GM23338 (cell line): Measurements from ENCODE around the gene IER2. TPM values are rescaled to one million over a fixed set of nuclear protein-coding genes. Genes with fewer than 3 reads are reported as not detected.

Source experiments
- ATAC-seq: fragments of 200-7000 bp; cut with Tn5 transposase; 3 replicates; pipeline ENCODE4 v1.9.1; 2020
- DNase-seq: peaks from one replicate; pipeline ENCODE4 v3.0.0-alpha.2; 2015; ENCODE audit warnings: low spot score
- H2AFZ ChIP-seq: fragments of 200-600 bp; sonication (generic); 2 replicates; pipeline ENCODE4 v1.8.0; 2016; ENCODE audit warnings: antibody characterized with exemption, mild to moderate bottlenecking, moderate library complexity
- H3F3A ChIP-seq: fragments of 200-600 bp; sonication (generic); replicated peaks from 2 replicates; pipeline ENCODE4 v1.8.0; 2017; ENCODE audit warnings: antibody characterized with exemption, mixed run types, low read depth
- H3K27ac ChIP-seq: fragments of 200-600 bp; sonication (generic); 2 replicates; pipeline ENCODE4 v1.6.1; 2016; ENCODE audit warnings: low read depth
- H3K27me3 ChIP-seq: fragments of 200-600 bp; sonication (generic); 2 replicates; pipeline ENCODE4 v1.8.0; 2016; ENCODE audit warnings: mild to moderate bottlenecking, mixed run types, moderate library complexity; ENCODE audit not compliant: insufficient read depth
- H3K36me3 ChIP-seq: fragments of 200-600 bp; sonication (generic); 2 replicates; pipeline ENCODE4 v1.8.0; 2016; ENCODE audit warnings: mild to moderate bottlenecking; ENCODE audit not compliant: insufficient read depth
- H3K4me1 ChIP-seq: fragments of 200-600 bp; sonication (generic); 2 replicates; pipeline ENCODE4 v1.8.0; 2016; ENCODE audit warnings: mild to moderate bottlenecking, moderate library complexity; ENCODE audit not compliant: insufficient read depth
- H3K4me2 ChIP-seq: fragments of 200-600 bp; sonication (generic); 2 replicates; pipeline ENCODE4 v1.7.1; 2017; ENCODE audit warnings: mixed run types
- H3K4me3 ChIP-seq: fragments of 200-600 bp; sonication (generic); 2 replicates; pipeline ENCODE4 v1.6.1; 2016; ENCODE audit warnings: mixed run types
- H3K79me2 ChIP-seq: fragments of 200-600 bp; sonication (generic); replicated peaks from 2 replicates; pipeline ENCODE4 v1.8.0; 2017; ENCODE audit warnings: mild to moderate bottlenecking; ENCODE audit not compliant: insufficient read depth
- H3K9me2 ChIP-seq: fragments of 200-600 bp; sonication (generic); 2 replicates; pipeline ENCODE4 v1.8.0; 2017; ENCODE audit not compliant: insufficient read depth
- H4K20me1 ChIP-seq: fragments of 200-600 bp; sonication (generic); replicated peaks from 2 replicates; pipeline ENCODE4 v1.8.0; 2017; ENCODE audit warnings: mild to moderate bottlenecking; ENCODE audit not compliant: insufficient read depth
- H3K27ac Mint-ChIP-seq: 2 replicates; pipeline ENCODE4 v1.8.0; 2020; ENCODE audit warnings: inconsistent platforms, mild to moderate bottlenecking, moderate library complexity, mixed read lengths
- H3K27me3 Mint-ChIP-seq: 3 replicates; pipeline ENCODE4 v1.8.0; 2022; ENCODE audit warnings: low read depth, mild to moderate bottlenecking, moderate library complexity, mixed read lengths, inconsistent platforms; ENCODE audit not compliant: insufficient read depth, poor library complexity
- H3K36me3 Mint-ChIP-seq: 3 replicates; pipeline ENCODE4 v1.8.0; 2021; ENCODE audit warnings: low read depth, mild to moderate bottlenecking, inconsistent platforms, moderate library complexity, mixed read lengths
- H3K4me1 Mint-ChIP-seq: 3 replicates; pipeline ENCODE4 v1.8.0; 2020; ENCODE audit warnings: mild to moderate bottlenecking, inconsistent platforms, mixed read lengths
- H3K4me3 Mint-ChIP-seq: 3 replicates; pipeline ENCODE4 v1.8.0; 2021; ENCODE audit warnings: moderate library complexity, mild to moderate bottlenecking, inconsistent platforms, mixed read lengths
- H3K9me3 Mint-ChIP-seq: 3 replicates; pipeline ENCODE4 v1.8.0; 2020; ENCODE audit warnings: moderate library complexity, mild to moderate bottlenecking, inconsistent platforms, mixed read lengths
- CREB1 ChIP-seq: fragments of 250-450 bp; sonication (Bioruptor Pico); IDR thresholded peaks from 2 replicates; pipeline ENCODE4 v1.5.0; 2020; ENCODE audit warnings: low read depth, mild to moderate bottlenecking, moderate library complexity
- CTCF ChIP-seq, 2 experiments: fragments of 200-600 bp in 1 of 2; sonication (generic) in 1 of 2; conservative IDR thresholded peaks; 2 replicates each; pipeline versions ENCODE4 v1.5.1 to v1.6.1; 2016 to 2017; ENCODE audit warnings: antibody characterized with exemption in 2 of 2, low read depth in 2 of 2, mild to moderate bottlenecking in 2 of 2, moderate library complexity in 1 of 2
- ETS1 ChIP-seq: IDR thresholded peaks from 2 replicates; pipeline ENCODE4 v1.6.1; 2016; ENCODE audit warnings: antibody characterized with exemption
- EZH2 ChIP-seq: fragments of 200-600 bp; sonication (generic); IDR thresholded peaks from one replicate; pipeline ENCODE4 v1.8.0; 2017; ENCODE audit warnings: antibody characterized with exemption, mild to moderate bottlenecking, low read depth; ENCODE audit not compliant: unreplicated experiment
- EZH2phosphoT487 ChIP-seq: fragments of 200-600 bp; sonication (generic); IDR thresholded peaks from one replicate; pipeline ENCODE4 v1.8.1; 2018; ENCODE audit warnings: antibody characterized with exemption; ENCODE audit not compliant: unreplicated experiment
- JUNB ChIP-seq: IDR thresholded peaks from one replicate; pipeline ENCODE4 v1.6.1; 2016; ENCODE audit warnings: antibody characterized with exemption; ENCODE audit not compliant: unreplicated experiment
- NANOG ChIP-seq: IDR thresholded peaks from 2 replicates; pipeline ENCODE4 v1.6.1; 2016; ENCODE audit warnings: antibody characterized with exemption, borderline replicate concordance
- POLR2AphosphoS5 ChIP-seq: IDR thresholded peaks from 2 replicates; pipeline ENCODE4 v1.6.1; 2016; ENCODE audit warnings: antibody characterized with exemption, low read depth
- REST ChIP-seq: IDR thresholded peaks from one replicate; pipeline ENCODE4 v1.6.1; 2018; ENCODE audit warnings: antibody characterized with exemption; ENCODE audit not compliant: unreplicated experiment
- STAT1 ChIP-seq: IDR thresholded peaks from one replicate; pipeline ENCODE4 v1.6.1; 2016; ENCODE audit warnings: antibody characterized with exemption; ENCODE audit not compliant: unreplicated experiment
- ZNF114 ChIP-seq: fragments of 250-450 bp; sonication (Bioruptor Pico); IDR thresholded peaks from 2 replicates; pipeline ENCODE4 v1.5.0; 2020; ENCODE audit warnings: mild to moderate bottlenecking, moderate library complexity
- ZNF331 ChIP-seq: fragments of 250-450 bp; sonication (Bioruptor Pico); IDR thresholded peaks from 2 replicates; pipeline ENCODE4 v1.5.0; 2020; ENCODE audit warnings: low read depth, mild to moderate bottlenecking, moderate library complexity
- ZNF462 ChIP-seq: fragments of 250-450 bp; sonication (Bioruptor Pico); IDR thresholded peaks from 2 replicates; pipeline ENCODE4 v1.5.0; 2020; ENCODE audit warnings: mild to moderate bottlenecking, moderate library complexity
- polyA plus RNA-seq: library from polyadenylated mRNA; unstranded; fragments of >200 nt; fragmentation: Nextera tagmentation; extraction: Ambion mirVana; gene quantifications from 2 replicates; pipeline ENCODE4 v1.2.1, GENCODE V29; 2016
- total RNA-seq: library from RNA; depleted of rRNA; stranded (reverse); fragments of >200 nt; shearing (Covaris generic); gene quantifications from 2 replicates; pipeline ENCODE4 v1.2.3, GENCODE V29; 2014

The IER2 gene
- total and polyA plus RNA-seq, 2 experiments from 2014 or later, result 124 to 191 TPM

GRCh38 chr19:13138171-13138915 lies 11.9 kb upstream of the IER2 start:
- Histone ChIP-seq H3K9me2 (no peaks in the 10 kb centered on the region), H3K4me1 (no peaks in the 10 kb centered on the region), H2AFZ (no peak overlapping the region), H3K27me3 (no peaks in the 10 kb centered on the region), H3K27ac (no peak overlapping the region), H3K79me2 (peaks cover 16% of the 10 kb centered on the region), H4K20me1 (peaks cover 24% of the 10 kb centered on the region), H3K4me2 (no peak overlapping the region), H3F3A (0 out of 2 replicates have a peak, but pooled peaks cover 7% of the 10 kb centered on the region), H3K4me3 (no peak overlapping the region), H3K36me3 (peaks cover 5% of the 10 kb centered on the region; the same call in 1 of the 2 replicates)
- H3K36me3 Mint-ChIP-seq, result peaks cover 54% of the 10 kb centered on the region
- H3K27ac Mint-ChIP-seq, result no peak overlapping the region
- H3K27me3 Mint-ChIP-seq, result peaks cover 19% of the 10 kb centered on the region
- H3K9me3 Mint-ChIP-seq, result no peaks in the 10 kb centered on the region
- DNase-seq (no peak), ATAC-seq (no peak)
- no peak overlapping the region for H3K4me3 Mint-ChIP-seq
- H3K4me1 Mint-ChIP-seq, result peaks cover 16% of the 10 kb centered on the region
- TF ChIP-seq NANOG (no peak), EZH2phosphoT487 (no peak), EZH2 (no peak), ZNF331 (CRISPR knock-in tag) (no peak), CREB1 (CRISPR knock-in tag) (no peak), JUNB (no peak), ZNF114 (no peak), ETS1 (no peak), REST (no peak), STAT1 (no peak), POLR2AphosphoS5 (no peak), ZNF462 (CRISPR knock-in tag) (no peak), CTCF (conservative IDR thresholded peaks at IDR 0.05; ENCODE audit: low read depth in 2 of 2) (no peak)
